Neural cell (in vitro differentiated cells): ENCODE measurements around the gene SPPL2A.

Experiments
- CTCF ChIP-seq: fragments of 450-650 bp; IDR thresholded peaks from 2 replicates; pipeline ENCODE4 v1.5.1; 2014; ENCODE audit warnings: antibody characterized with exemption, mild to moderate bottlenecking, moderate library complexity; ENCODE audit not compliant: poor library complexity, severe bottlenecking
- EP300 ChIP-seq: fragments of 450-650 bp; conservative IDR thresholded peaks from 2 replicates; pipeline ENCODE4 v1.6.1; 2014; ENCODE audit warnings: antibody characterized with exemption, mild to moderate bottlenecking, moderate library complexity; ENCODE audit not compliant: poor library complexity, severe bottlenecking
- MXI1 ChIP-seq: fragments of 450-650 bp; conservative IDR thresholded peaks from 2 replicates; pipeline ENCODE4 v1.6.1; 2014; ENCODE audit warnings: antibody characterized with exemption, mild to moderate bottlenecking; ENCODE audit not compliant: poor library complexity, severe bottlenecking
- POLR2AphosphoS5 ChIP-seq: IDR thresholded peaks from 2 replicates; pipeline ENCODE4 v1.6.1; 2012
- REST ChIP-seq: IDR thresholded peaks from 2 replicates; pipeline ENCODE4 v1.6.1; 2012; ENCODE audit warnings: borderline replicate concordance
- SMC3 ChIP-seq: fragments of 450-650 bp; conservative IDR thresholded peaks from 2 replicates; pipeline ENCODE4 v1.6.1; 2014; ENCODE audit warnings: antibody characterized with exemption, mild to moderate bottlenecking, moderate library complexity; ENCODE audit not compliant: poor library complexity
- TAF1 ChIP-seq: IDR thresholded peaks from 2 replicates; pipeline ENCODE4 v1.6.1; 2012; ENCODE audit warnings: low read depth

- TF ChIP-seq POLR2AphosphoS5 (no peak), EP300 (no peak), SMC3 (no peak), CTCF (no peak), MXI1 (no peak), TAF1 (no peak), REST (no peak)
Measured at GRCh38 chr15:50726315-50726714, 39.2 kb downstream of the SPPL2A start.
